HG03159 (cell line): ENCODE measurements around the gene ZDHHC11.
"Not testable (repeated sequence)": the region's sequence is repeated elsewhere in the genome, so short reads cannot be mapped to it uniquely, and the experiment has no call there.

Source experiments
- ATAC-seq: cut with Tn5 transposase; IDR thresholded peaks from one replicate; pipeline ENCODE4 v1.9.1; 2021; ENCODE audit warnings: mild to moderate bottlenecking, moderate library complexity; ENCODE audit not compliant: unreplicated experiment

ZDHHC11 gene

DNA sequence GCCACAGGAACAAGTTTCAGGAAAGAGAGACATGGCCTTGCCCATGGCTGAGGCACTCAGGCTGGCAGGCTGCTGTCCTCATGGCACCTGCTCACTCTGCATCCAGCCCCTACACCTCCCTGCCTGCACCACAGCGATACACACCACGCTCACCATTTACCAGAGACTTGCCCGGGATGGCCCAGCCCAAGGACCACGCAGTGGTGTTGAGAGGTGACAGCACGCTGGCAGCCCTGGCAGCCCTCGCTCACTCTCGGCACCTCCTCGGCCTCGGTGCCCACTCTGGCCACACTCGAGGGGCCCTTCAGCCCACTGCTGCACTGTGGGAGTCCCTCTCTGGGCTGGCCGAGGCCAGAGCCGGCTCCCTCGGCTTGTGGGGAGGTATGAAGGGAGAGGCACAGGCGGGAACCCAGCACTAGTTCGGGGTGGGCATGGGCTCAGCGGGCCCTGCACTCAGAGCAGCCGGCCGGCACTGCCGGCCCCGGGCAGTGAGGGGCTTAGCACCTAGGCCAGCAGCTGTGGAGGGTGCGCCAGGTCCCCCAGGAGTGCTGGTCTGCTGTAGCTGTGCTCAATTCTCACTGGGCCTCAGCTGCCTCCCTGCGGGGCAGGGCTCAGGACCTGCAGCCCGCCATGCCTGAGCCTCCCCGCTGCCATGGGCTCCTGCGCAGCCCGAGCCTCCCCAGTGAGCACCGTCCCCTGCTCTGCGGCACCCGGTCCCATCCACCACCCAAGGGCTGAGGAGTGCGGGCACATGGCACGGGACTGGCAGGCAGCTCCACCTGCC, 86.6 kb downstream of the ZDHHC11 start:
- no peak for ATAC-seq

DNA sequence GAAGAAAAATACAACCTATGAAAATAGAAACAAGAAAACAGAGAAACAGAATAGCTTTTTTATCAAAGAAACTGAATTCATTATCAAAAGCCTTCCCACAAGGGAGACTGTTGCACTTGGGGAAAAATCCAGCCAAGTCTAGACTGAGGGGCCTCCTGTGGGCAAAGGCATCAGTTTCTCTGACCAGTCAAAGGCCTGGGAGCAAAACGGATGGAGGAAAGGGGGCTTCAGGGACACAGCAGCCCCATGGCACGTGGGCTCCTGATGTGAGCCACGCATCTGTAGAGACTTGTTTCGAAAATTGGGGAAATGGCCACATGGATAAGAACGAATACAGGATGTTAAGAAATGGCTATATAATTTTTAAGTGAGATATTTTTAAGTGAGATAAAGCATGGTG, 87.4 kb downstream of the ZDHHC11 start:
- no peak for ATAC-seq

DNA sequence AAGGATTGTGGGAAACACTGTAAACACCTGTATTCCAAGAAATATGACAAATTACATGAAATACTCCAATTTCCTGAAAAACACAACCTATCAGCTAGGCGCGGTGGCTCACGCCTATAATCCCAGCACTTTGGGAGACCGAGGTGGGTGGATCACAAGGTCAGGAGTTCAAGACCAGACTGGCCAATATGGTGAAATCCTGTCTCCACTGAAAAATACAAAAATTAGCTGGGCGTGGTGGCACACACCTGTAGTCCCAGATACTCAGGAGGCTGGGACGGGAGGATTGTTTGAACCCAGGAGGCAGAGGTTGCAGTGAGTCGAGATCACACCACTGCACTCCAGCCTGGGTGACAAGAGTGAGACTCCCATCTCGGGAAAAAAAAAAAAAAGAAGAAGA, 87.8 kb downstream of the ZDHHC11 start:
- ATAC-seq: not testable (repeated sequence)

DNA sequence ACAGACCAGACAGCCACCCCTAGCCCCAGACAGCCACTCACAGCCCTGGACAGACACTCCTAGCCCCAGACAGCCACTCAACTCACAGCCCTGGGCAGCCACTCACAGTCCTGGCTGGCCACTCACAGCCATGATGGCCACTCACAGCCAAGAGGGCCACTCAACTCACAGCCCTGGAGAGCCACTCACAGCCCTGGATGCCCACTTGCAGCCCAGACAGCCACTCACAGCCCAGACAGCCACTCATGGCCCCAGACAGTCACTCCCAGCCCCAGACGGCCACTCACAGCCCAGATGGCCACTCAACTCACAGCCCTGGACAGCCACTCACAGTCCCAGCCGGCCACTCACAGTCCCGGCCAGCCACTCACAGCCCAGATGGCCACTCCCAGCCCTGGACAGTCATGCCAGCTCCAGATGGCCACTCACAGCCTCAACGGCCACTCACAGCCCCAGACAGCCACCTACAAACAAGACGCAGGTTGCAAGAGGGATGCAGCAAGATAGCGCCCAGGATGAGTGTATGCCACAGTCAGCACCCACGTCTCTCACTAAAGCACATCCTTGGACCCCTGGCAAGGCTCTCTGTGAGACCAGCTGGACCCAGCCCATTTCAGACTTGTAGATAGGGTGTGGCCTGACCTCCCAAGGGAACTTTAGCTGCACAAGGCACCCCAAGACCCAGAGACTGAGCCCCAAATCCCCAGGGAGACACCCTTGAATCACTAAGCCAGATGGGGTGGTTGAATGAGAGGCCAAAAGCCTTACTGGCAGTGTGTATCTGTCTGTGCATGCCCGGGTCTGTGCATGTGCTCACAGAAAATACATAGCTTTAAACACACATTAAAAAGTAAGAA, 88.7 kb downstream of the ZDHHC11 start:
- ATAC-seq: no peak

DNA sequence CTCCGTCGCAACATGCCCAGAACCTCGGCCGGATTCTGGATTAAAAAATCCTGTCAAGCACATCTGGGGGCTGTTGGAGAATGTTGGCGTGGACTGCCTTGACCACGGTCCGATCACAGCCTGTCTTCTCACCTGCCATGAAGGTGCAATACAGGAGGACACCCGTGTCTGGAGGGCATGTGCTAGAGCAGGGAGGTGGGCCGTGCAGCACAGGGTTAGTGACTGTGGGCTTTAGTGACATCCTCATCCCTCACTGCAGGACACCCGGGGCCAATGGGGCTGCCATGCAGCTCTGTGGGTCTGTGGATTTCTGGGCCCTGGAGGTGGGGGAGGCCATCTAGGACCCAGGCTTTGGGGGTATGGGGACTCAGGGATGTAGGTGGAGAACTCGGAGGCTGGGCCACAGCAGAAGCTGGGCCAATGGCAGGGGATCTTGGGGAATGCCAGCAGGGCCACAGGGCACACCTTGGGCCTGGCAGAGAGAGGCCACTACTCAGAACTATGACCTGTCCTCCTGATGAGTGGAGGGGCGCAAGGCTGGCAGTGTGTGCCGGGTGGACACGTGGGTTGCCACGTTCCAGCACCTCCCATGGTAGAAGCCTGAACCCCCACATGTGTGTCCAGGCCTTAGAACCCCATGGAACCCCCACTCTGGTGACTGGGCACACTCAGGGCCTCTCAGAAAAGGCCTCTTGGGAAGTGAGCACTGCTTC, 89.6 kb downstream of the ZDHHC11 start:
- no peak for ATAC-seq

DNA sequence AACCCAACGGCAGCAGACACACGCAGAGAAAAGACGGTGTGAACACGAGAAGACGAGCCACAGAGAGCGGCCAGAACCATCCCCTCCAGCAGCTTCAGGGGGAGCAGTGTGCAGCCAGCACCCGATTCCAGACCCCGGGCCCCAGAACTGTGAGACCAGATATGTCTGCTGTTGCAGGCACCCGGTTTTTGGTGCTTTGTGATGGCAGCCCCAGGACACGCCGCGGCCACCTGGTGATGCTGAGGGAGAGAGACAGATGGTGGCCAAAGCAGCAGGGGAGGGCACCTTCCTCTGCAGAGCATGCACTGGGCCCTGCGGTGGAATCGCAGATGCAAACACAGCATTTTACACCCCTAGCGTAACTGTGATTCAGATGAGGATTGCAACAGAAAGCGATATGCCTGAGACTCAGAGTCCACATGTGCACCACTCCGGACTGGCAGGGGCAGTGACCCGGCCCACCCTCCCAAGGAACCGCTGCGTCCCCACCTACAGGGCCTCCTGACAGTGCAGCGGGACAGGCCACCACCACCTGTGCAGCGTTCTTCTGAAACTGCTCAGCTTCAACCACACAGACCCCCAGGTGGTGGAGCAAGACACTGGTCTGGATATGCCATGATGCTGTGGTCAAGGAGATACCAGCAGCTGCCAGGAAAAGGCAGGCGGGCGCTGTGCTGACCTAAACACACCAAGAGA, 90.3 kb downstream of the ZDHHC11 start:
- no peak for ATAC-seq

DNA sequence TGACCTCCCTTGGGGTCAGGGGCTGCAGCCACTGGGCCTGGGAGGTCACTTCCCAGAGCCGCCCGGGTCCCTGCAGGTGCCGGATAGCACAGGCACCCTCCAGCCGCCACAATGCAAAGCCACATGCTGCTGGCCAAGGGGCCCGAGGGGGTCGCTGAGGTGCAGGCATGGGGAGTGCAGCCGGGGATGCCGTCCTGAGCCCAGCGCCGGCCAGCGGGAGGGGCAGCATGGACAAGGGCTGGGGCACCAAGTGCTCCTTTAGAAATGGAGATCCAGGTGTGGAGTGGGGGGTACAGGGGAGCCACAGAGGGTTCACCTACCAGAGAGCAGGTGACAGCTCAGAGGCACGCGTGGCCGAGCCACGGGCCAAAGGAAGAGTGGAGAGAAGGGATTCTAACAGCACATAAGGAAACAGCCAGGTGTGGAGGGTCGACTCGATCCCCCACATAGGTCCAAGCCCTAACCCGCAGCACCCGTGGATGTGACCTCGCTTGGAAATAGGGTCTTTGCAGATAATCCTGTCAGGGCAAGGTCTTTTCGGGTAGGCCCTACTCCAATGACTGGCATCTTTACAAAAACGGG, 90.9 kb downstream of the ZDHHC11 start:
- no peak for ATAC-seq

DNA sequence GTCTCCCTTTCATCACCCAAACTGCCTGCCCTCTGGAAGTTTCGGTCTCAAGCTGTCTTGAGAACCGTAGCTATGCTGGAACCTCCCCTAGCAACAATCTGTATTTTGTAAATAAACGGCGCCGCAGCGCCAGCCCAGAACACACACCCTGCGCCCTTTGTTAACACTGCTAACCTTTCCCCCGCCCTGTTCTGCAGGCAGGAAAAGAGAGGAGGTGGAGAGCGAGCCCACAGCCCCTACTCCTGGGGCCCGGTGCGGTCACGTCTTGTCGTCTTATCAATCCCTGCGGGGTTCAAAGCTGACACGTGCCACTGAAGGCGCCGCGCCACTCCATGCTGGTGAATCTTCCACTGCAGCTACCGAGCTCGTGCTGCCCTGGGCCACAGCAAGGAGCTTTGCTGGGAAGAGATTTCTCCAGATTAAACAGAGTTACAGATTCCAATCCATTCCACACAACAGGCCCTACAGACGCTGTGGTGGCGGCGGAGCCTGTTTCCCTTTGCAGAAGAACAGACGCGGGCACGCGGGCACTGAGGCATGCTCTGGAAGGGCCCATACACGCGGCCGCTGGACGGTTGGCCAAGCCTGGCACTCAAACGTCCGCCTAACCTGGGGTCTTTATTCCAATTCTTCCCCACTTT, 91.6 kb downstream of the ZDHHC11 start:
- no peak for ATAC-seq

DNA sequence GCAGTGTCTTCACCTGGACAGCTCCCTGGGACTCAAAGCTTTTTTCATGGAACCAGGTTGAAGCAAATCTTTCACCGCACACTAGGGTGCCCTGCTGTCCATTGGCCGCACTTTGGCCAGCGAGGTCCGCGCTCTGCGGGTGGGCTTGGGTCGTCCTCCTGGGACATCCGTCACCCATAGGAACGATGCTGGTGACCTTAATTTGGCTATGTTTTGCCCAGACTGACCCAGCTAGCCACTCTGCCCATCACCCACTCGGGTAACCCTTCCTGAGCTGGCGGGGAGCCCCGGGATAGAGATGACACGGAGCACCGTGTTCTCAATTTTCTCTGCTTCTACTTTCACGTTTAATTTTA, 92.1 kb downstream of the ZDHHC11 start:
- no peak for ATAC-seq

DNA sequence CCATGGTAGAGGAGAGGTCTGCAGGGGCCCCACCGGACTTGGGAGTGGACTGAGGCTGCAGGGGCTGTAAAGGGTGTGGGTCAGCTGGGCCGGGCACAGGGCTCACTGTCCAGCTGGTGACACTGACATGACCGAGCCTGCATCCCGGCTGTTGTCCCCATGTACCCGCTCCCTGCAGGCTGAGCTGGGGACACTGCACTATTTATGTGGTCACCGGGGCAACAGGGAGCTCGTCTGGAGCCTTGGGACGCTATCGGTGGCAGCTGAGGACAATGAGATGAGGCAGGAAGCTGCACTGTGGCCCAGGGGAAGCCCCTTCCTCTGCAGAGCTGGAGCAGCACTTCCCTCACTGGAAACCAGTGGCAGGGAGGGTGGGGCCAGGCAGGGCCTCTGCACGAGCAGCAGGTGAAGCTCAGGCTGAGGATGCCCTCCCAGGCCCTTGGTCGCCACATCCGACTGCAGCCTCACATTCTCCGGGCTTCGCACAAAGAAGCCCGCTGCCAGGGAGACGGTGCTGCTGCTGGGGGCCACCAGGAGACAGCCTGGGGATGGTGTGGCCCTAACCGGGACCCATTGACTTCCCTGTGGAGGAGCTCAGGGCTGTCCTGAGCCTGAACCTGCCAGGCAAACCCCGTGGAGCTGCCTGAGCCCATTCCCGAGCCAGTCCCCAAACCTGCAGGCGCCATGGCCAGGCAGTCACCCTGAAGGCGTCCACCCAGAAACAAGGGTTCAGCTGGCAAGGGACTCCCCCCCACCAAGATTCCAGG, 92.7 kb downstream of the ZDHHC11 start:
- no peak for ATAC-seq

DNA sequence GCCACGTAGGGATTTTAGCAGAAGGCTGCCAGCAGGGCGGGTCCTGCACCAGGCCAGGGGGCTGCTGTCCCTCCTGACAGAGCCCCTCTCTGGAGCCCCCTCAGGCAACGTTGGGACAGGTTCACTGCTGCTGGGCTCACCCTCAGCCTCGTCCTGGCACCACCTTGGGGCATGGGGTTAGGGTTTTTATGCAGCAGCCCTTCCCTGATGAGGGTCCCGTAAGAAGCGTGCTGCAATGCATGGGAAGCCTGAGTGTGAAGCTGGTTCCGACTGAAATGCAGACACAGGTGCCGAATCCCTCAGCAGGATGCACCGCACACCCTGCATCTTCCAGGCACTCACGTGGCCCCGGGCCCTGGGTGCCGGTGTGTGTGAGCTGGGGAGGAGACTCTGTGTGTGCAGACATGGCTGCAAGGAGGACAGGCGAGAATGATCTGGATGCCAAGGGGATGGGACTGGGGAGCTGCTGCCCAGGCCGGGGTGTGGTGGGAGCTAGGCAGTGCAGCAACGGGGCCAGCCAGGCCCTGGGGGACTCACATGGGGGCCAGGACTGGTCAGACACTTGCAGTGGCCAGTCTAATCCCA, 93.3 kb downstream of the ZDHHC11 start:
- ATAC-seq: no peak

DNA sequence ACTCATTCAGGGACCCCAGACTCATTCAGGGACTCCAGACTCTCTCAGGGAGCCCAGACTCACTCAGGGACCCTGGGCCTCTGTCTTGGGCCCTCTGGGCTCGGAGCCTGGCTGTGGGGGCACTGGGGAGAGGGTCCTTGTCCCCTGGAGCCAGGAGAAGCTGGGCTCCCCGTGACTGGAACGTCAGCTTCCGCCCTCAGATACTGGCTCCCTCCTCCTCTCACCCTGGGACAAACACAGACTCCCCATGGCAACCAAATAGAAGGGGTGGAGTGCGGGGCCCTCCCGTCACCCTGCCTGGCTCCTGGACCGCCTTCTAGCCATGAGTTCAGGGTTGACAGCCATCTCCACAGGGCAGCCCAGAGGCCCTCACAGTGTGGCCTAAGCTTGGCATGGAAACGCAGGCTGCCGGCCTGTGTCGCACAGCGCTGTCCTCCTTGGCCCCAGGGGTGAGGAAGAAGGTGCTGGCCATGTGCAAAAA, 93.9 kb downstream of the ZDHHC11 start:
- ATAC-seq: no peak

DNA sequence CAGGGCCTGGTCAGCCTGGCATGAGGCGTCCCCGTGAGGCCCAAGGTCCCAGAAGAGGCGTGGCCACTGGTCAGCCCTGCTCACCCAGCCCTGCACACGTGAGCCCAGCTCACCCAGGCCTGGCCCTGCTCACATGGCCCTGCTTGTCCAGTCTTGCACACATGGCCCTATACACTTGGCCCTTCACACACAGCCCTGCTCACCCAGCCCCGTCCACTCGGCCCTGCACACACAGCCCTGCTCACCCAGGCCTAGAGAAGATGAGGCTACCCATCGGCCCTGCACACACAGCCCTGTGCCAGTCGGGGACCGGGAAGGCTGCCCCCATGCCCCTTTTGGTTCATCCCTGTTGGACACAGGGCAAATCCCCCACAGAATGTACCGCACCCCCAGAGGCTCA, 94.6 kb downstream of the ZDHHC11 start:
- ATAC-seq: no peak

DNA sequence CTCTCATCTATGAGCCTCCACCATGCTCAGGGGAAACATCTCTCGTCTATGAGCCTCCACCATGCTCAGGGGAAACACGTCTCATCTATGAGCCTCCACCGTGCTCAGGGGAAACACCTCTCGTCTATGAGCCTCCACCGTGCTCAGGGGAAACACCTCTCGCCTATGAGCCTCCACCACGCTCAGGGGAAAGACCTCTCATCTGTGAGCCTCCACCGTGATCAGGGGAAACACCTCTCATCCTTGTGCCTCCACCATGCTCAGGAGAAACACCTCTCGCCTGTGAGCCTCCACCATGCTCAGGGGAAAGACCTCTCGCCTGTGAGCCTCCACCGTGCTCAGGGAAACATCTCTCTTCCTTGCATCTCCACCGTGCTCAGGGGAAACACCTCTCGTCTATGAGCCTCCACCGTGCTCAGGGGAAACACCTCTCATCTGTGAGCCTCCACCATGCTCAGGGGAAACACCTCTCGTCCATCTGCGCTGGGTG, 96.6 kb downstream of the ZDHHC11 start:
- not testable (repeated sequence) for ATAC-seq

DNA sequence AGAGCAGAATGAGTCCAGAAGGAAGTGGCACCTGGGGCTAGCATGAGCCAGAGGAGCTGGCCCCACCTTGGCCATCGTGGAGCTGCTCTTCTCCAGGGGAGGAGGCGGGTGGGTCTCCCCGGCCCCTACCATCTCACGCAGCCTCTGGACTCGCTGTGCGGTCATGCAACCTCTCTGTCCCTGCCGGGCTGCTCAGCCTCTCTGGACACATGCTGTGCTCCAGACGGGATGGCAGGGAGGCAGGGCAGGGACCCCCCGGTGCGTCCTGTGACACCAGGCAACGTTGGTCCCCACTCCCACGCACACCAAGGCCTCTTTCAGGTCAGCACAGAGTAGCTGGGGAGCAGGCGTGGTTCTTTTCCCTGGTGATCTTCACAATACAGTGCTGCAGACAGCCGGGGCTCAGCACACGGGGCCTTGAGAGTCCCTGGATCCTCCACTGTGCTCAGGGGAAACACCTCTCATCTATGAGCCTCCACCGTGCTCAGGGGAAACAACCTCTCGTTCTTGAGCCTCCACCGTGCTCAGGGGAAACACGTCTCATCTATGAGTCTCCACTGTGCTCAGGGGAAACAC, 97.1 kb downstream of the ZDHHC11 start:
- ATAC-seq: not testable (repeated sequence)

DNA sequence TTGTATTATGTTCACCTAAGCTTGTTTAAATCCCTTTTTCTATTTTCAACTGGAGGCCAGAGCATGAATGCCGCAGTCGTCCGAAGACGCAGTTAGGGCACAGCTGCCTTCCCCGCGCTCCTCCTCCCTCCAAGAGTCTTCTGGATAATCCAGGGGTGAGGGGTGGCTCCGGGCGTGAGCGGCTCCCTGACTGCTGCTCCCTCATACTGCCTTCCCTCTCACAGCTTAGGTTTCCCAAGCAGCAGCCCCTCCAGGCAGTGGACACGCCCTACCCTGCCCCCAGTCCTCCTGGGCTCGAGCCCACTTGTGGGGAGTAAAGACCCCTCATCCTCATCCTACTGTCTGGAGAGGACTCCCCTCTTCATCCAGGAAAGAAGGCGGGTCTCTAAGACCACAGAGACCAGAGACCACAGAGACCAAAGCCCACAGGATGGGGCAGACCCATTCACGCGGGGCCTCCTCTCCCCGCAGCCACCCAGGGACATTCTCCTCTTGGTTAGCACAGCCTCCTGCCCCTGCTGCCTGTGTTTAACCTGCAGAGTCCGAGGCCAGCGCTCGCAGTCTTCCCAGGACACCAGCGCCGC, 98.2 kb downstream of the ZDHHC11 start:
- ATAC-seq: not testable (repeated sequence)

DNA sequence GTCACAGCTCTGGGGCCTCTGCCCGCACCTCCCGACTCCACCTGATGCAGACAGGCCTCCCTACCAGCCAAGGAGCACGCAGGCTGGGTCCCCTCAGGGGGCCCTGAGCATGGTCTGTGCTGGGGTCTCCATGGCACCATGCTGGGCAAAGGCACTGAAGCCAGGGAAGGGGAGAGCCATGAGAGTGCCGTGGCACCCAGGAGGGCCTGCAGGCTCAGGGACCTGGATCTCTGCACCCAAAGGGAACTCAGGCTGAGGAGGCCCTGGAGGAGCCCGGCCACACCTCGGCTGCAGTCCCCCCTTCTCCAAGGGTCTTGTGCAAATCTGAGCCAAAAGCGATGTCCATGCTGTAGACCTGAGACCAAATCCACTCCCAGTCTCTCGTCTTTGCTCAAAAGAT, 98.8 kb downstream of the ZDHHC11 start:
- not testable (repeated sequence) for ATAC-seq

DNA sequence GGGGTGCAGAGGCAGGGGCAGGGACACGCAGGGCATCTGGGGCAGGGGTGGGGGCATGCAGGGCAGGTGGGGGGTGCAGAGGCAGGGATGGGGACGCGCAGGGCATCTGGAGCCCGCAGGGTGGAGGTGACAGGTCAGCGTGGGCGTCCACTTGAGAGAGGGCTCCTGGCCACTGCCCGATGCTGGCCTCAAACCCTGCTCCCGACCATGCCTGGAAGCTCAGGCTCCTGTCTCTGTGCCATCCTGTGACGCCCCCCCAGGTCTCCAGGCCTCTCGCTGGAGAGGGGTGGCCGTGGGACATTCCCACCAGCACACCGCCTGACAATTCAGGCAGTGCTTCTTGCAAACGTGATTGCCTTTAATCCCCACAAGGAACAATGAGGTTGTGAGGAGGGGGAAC, 99.3 kb downstream of the ZDHHC11 start:
- ATAC-seq: no peak
